Dendritic cell treated with granulocyte-macrophage colony-stimulating factor and Interleukin-4, amounts not matched to agents 40 ng/mL and 50 ng/mL, for 4 days (primary cell): ENCODE results near the gene SERPINB13.

ENCODE experiments used
- H3K27ac Mint-ChIP-seq: one replicate; pipeline ENCODE4 v1.8.0; 2022; ENCODE audit warnings: mild to moderate bottlenecking, mixed read lengths
- H3K27me3 Mint-ChIP-seq: one replicate; pipeline ENCODE4 v1.8.0; 2022; ENCODE audit warnings: mild to moderate bottlenecking, mixed read lengths
- H3K36me3 Mint-ChIP-seq: one replicate; pipeline ENCODE4 v1.8.0; 2022; ENCODE audit warnings: low read depth, mixed read lengths
- H3K4me1 Mint-ChIP-seq: one replicate; pipeline ENCODE4 v1.8.0; 2022; ENCODE audit warnings: low read depth, mixed read lengths
- H3K4me3 Mint-ChIP-seq: one replicate; pipeline ENCODE4 v1.8.0; 2022; ENCODE audit warnings: mild to moderate bottlenecking, moderate library complexity, mixed read lengths
- H3K9me3 Mint-ChIP-seq: one replicate; pipeline ENCODE4 v1.8.0; 2022; ENCODE audit warnings: mixed read lengths
- intact Hi-C: fragments of 100-400 bp; cut with micrococcal nuclease; formaldehyde crosslinking; loops from one replicate; pipeline ENCODE4 v1.15.0; 2022

The SERPINB13 gene, protein sequence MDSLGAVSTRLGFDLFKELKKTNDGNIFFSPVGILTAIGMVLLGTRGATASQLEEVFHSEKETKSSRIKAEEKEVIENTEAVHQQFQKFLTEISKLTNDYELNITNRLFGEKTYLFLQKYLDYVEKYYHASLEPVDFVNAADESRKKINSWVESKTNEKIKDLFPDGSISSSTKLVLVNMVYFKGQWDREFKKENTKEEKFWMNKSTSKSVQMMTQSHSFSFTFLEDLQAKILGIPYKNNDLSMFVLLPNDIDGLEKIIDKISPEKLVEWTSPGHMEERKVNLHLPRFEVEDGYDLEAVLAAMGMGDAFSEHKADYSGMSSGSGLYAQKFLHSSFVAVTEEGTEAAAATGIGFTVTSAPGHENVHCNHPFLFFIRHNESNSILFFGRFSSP

DNA sequence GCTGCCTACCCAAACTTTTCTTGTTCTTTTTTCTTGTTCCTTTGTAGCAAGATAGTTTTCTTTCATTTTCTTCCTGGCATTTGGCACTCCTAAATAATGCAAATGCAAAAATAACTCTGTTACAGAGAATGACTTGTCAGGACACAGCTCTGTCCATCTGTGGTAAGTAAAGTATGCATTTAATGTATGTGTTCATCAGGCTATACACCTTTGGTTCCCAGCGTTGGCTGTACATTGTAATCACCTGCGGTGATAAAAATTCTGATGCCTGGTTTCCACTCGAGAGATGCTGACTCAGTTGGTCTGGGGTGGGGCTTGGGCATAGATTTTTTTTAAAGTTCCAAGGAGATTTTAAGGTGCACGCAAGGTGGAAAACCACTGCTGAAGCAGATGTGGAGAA lies at the start of gene SERPINB13:
Gene SERPINB13, plus strand, starts transcription at position 378 of the 400 bp plus-strand sequence. CDS start 1,325 bp downstream, outside the sequence.
- Mint-ChIP-seq H3K9me3 (peaks cover 20% of the 10 kb centered on the region), H3K36me3 (no peaks in the 10 kb centered on the region), H3K4me3 (no peak within 1 kb of the TSS), H3K4me1 (peaks cover 53% of the 10 kb centered on the region), H3K27me3 (no peaks in the 10 kb centered on the region), H3K27ac (no peak within 1 kb of the TSS)
- intact Hi-C loops = loop anchor here (10.0 kb wide), 1 partner anchor 398 kb away; no protein-coding TSS in a partner anchor

DNA sequence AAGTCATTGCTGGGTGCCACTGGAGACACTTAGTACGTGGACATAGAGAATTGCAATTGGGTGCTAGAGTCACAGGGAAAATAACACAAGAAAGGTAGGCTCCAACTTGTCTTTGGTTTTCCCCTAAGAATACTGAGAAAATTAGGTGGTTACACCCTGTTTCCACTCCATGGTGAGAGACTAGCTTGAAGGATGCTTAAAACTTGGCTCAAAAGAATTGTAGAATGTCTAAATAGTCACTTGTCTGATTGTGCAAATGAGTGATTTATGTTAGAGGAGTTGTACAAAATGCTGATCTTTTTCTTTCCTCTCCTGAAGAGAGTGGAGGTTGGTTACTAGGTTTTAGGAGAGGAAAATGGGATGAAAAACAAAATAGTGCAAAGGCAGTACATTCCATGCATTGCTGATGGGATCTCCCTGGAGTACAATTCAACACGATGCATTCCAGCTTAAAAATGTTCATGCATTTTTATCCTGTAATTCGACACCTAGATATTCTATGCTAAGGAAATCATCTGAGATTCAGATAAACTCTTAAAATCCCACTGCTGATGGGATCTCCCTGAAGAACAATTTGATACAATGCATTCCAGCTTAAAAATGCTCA lies 47.1 kb upstream of the SERPINB13 start:
- no peaks in the 10 kb centered on the region for H3K9me3 Mint-ChIP-seq
- no peak overlapping the region for H3K4me3 Mint-ChIP-seq
- intact Hi-C loops = no loop called here
- H3K4me1 Mint-ChIP-seq = no peaks in the 10 kb centered on the region
- H3K36me3 Mint-ChIP-seq = no peaks in the 10 kb centered on the region
- no peak overlapping the region for H3K27ac Mint-ChIP-seq
- H3K27me3 Mint-ChIP-seq = no peaks in the 10 kb centered on the region

DNA sequence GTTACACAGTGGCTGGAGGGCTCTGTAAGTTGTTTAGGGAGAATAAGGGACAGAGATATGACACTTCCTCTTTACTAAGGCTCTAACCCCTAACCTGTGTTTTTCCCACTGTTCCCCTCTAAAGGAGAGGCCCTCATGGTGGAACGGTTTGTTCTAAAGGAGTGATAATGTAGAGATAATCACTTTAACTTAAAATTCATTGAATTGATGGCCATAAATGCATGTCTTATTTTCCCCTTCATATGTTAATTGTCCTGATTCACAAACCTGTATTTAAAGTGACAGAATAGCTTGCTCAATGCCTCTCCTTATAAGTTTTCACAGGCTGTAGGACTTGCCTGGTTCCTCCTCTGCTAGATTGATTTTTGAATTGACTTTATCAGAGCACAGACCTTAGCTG lies 45.1 kb upstream of the SERPINB13 start, which contains the start of gene SERPINB12:
Gene SERPINB12, plus strand, starts transcription at position 301 of the 400 bp plus-strand sequence. CDS start 13,791 bp downstream, outside the sequence.
- Mint-ChIP-seq H3K4me3 (no peak within 1 kb of the TSS), H3K36me3 (no peaks in the 10 kb centered on the region), H3K27ac (no peak within 1 kb of the TSS), H3K4me1 (no peaks in the 10 kb centered on the region), H3K9me3 (no peaks in the 10 kb centered on the region), H3K27me3 (no peaks in the 10 kb centered on the region)
- intact Hi-C loops = no loop called here

DNA sequence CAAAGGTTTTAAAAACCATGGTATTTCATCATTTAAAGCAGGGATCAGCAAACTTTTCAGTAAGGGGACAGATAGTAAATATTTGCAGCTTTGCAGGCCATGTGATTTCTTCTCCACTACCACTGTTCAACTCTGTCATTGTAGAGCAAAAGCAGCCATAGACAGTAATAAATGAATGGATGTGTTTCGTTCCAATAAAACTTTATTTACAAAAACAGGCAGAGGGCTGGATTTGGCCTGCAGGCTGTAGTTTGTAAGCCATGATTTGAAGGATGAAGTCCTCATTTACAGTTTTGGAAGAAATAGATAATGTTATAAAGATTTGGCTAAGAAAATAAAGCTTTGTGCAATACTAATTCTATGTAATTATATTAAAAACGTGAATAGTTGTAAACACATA lies 43.1 kb upstream of the SERPINB13 start:
- H3K36me3 Mint-ChIP-seq = no peaks in the 10 kb centered on the region
- intact Hi-C loops = no loop called here
- no peaks in the 10 kb centered on the region for H3K27me3 Mint-ChIP-seq
- H3K4me1 Mint-ChIP-seq = no peaks in the 10 kb centered on the region
- no peaks in the 10 kb centered on the region for H3K9me3 Mint-ChIP-seq
- H3K4me3 Mint-ChIP-seq = no peak overlapping the region
- no peak overlapping the region for H3K27ac Mint-ChIP-seq

DNA sequence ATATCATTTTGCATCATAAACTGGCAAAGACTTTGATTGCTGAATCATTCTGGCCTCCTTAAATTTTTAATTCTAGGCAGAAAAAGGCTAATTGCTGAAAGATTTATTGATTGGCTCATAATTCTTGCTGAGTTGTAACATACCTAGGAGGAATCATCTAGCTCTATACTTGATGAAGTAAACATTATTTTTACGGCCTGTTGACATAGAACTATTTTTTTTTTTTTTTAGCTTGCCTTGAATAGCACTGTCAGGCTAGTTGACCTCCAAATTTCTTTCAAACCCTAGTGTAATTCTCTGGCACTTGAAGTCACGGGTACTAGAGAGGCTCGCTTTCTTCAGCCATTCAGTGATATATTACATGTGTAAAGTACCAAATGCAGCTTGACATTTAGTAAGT lies 42.1 kb upstream of the SERPINB13 start:
- Mint-ChIP-seq H3K27me3 (no peaks in the 10 kb centered on the region), H3K4me3 (no peak overlapping the region), H3K4me1 (no peaks in the 10 kb centered on the region), H3K36me3 (no peaks in the 10 kb centered on the region), H3K27ac (no peak overlapping the region), H3K9me3 (no peaks in the 10 kb centered on the region)
- intact Hi-C loops = no loop called here

DNA sequence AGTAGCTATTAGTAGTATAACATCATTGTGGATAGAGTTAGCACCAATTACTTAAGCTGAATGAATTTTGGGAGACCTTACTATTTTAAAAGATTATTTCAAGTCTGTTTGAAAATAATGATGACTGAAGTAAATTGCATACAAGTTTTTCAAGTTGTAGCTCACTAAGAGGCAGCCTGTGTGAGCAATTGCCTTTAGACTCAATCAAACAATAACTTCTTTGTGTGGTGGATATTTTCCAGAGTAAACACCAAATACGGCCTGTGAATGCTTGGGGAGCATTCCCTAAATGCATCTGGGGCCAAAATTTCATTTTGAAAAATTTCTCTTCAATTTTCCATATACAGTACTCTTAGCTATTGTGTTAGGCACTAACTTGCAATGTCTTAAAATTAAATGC lies 37.1 kb upstream of the SERPINB13 start:
- H3K9me3 Mint-ChIP-seq = no peaks in the 10 kb centered on the region
- no peak overlapping the region for H3K4me3 Mint-ChIP-seq
- no peak overlapping the region for H3K27ac Mint-ChIP-seq
- H3K4me1 Mint-ChIP-seq = peaks cover 15% of the 10 kb centered on the region
- H3K36me3 Mint-ChIP-seq = no peaks in the 10 kb centered on the region
- intact Hi-C loops = no loop called here
- no peaks in the 10 kb centered on the region for H3K27me3 Mint-ChIP-seq

DNA sequence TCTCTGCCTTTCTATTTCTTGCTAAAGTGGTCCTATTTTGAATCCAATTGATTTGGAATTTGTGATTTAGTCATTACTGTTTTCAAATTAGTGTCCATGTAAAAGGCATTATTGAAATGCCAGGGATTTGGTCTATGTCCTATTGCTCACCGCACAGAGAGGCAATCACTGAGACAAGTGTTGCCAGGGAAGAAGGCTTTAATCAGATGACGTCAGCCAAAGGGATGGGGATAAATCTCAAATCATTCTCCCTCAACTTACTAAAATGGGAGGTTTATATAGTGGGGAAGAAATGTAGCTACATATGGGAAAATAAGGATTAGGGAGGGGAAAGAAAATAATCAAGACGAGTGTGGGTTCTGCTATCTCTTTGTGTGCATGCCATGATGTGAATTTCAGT lies 35.4 kb upstream of the SERPINB13 start:
- Mint-ChIP-seq H3K9me3 (no peaks in the 10 kb centered on the region), H3K36me3 (no peaks in the 10 kb centered on the region), H3K27ac (no peak overlapping the region), H3K27me3 (no peaks in the 10 kb centered on the region), H3K4me1 (peaks cover 15% of the 10 kb centered on the region), H3K4me3 (no peak overlapping the region)
- intact Hi-C loops = no loop called here

DNA sequence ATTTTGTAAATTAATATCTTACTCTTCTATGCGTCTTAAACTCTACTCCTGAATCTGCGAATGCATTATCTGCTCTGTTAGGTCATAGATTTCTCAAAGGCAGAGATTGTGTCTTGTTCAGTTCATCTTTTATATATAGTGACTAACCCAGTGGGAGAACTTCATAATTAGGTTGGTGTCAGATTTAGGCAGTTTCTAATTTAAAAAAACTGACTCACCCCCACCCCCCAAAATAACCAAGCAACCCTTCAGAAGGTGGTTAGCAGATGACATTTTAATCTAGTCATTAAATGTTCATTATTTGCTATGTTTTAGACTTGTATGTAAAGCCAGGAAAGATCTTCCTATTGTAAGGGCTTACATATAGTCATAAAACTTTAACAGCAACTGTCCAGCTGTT lies 34.6 kb upstream of the SERPINB13 start:
- H3K36me3 Mint-ChIP-seq = no peaks in the 10 kb centered on the region
- H3K4me1 Mint-ChIP-seq = peaks cover 15% of the 10 kb centered on the region
- no peak overlapping the region for H3K4me3 Mint-ChIP-seq
- no peak overlapping the region for H3K27ac Mint-ChIP-seq
- intact Hi-C loops = no loop called here
- H3K9me3 Mint-ChIP-seq = no peaks in the 10 kb centered on the region
- H3K27me3 Mint-ChIP-seq = no peaks in the 10 kb centered on the region

DNA sequence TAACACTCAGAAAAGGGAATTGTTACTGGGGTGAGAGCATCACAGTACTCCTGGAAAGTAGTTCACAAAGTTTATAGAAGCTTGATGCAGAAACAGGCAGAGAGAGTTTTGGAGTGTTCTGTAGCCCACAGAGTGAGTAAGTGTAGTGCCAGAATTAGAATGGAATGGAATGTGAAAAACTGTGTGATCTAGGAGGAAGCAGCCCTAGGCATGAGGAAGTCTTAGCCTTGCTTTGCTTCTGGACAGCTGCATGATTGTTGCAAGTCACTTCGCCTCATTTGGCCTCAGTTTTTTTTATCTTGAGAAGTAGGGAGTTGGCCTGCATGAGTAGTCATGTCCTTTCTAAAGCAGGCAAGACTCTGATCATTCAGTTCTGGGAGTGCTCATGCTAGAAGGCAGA lies 34.1 kb upstream of the SERPINB13 start:
- Mint-ChIP-seq H3K27me3 (no peaks in the 10 kb centered on the region), H3K9me3 (no peaks in the 10 kb centered on the region), H3K4me1 (peaks cover 15% of the 10 kb centered on the region), H3K27ac (no peak overlapping the region), H3K36me3 (no peaks in the 10 kb centered on the region), H3K4me3 (no peak overlapping the region)
- intact Hi-C loops = no loop called here

DNA sequence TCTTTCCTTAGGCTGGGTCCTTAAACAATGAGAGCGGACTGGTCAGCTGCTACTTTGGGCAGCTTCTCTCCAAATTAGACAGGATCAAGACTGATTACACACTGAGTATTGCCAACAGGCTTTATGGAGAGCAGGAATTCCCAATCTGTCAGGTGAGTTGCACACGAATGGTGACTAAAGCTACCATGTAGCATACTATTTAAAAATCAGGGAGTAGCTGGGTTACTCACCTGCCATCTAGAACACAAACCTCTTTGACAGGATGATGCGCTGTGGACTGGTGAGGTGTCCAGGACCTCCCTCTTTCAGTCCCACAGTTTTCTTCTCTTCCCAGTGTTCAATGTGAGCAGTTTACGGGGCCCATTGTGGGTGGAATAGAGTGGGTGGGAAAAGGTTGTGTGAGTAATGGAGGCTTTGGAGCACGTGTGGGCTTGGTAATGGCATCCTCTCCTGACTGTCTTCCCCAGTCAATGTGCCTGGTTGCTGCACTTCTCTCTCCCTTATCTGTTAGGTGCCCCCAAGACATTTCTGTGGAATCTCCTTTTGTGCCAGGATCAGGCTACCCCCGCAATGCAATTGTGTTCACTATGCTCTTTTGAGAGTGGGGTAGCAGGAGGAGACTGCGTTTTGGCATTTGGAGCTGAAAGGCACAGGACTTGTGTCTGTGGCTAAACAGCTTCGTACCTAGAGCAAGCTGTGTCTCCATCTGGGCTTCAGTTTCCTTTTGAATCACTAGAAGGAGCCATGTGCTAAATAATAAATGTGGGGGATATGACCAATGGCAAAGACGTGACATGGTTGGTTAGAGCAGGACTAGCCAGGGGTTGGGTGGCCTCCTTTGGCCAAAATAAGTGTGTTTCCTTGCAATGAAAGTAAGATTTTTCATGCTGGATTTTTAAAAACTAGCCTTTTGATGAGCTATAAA lies 27.3 kb upstream of the SERPINB13 start:
- no peaks in the 10 kb centered on the region for H3K27me3 Mint-ChIP-seq
- H3K9me3 Mint-ChIP-seq = no peaks in the 10 kb centered on the region
- peaks cover 10% of the 10 kb centered on the region for H3K4me1 Mint-ChIP-seq
- intact Hi-C loops = no loop called here
- no peak overlapping the region for H3K27ac Mint-ChIP-seq
- H3K36me3 Mint-ChIP-seq = no peaks in the 10 kb centered on the region
- H3K4me3 Mint-ChIP-seq = no peak overlapping the region

DNA sequence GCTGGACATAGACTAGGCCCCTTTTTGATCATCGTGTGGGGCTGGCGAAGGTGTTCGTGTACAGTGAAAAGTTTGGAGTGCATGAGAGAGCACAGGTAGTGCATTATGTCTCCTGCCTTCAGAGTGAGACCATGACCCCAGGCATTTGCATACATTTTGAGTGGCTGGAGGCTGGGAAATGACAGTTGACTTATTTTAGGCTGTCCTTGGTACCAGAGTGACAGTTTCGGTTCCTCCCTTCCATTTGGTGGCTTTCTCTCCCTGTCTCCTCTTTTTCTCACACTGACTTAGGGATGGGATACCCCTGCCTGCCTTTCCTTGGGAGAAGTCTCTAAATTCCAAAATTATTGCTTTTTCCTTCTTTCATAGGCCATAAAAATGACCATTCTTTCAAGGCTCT lies 24.9 kb upstream of the SERPINB13 start:
- H3K9me3 Mint-ChIP-seq = no peaks in the 10 kb centered on the region
- H3K4me1 Mint-ChIP-seq = peaks cover 10% of the 10 kb centered on the region
- H3K27ac Mint-ChIP-seq = no peak overlapping the region
- no peak overlapping the region for H3K4me3 Mint-ChIP-seq
- no peaks in the 10 kb centered on the region for H3K27me3 Mint-ChIP-seq
- H3K36me3 Mint-ChIP-seq = no peaks in the 10 kb centered on the region
- intact Hi-C loops = no loop called here

DNA sequence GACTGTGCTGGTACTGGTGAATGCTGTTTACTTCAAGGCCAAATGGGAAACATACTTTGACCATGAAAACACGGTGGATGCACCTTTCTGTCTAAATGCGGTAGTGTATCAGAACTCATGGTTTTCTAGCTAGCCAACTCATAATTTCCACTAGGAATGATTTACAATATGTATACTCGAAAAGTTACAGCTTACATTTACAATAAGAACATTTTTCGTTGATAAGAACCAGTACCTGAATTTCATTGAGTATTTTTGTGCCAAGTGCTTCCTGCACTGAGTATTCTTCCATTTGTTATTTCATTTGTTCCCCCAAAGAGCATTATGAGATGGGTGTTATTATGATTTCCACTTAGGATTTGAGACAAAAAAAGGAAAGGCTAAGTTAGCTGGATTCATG lies 23.1 kb upstream of the SERPINB13 start:
- Mint-ChIP-seq H3K27ac (no peak overlapping the region), H3K4me1 (peaks cover 10% of the 10 kb centered on the region), H3K36me3 (no peaks in the 10 kb centered on the region), H3K9me3 (no peaks in the 10 kb centered on the region), H3K4me3 (no peak overlapping the region), H3K27me3 (no peaks in the 10 kb centered on the region)
- intact Hi-C loops = no loop called here

DNA sequence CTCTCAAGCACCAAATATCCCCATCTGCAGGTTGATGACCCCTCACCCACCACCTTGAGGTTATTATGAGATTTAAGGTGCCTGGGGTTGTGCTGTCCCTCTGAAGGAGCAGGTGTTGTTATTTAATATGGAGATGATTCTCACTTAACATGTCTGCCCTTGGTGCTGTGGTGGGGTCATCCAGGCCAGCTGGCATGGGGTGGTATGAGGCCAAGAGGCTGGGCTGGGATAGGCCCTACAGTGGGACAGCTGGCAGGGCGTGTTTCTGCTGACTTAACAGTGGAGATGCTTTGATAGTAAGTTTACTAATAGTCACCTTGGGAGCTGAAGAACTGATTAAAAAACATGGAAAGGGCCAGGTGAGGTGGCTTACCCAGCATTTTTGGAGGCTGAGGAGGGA lies 22.6 kb upstream of the SERPINB13 start:
- Mint-ChIP-seq H3K27ac (no peak overlapping the region), H3K36me3 (no peaks in the 10 kb centered on the region), H3K4me3 (no peak overlapping the region), H3K9me3 (no peaks in the 10 kb centered on the region), H3K4me1 (peaks cover 10% of the 10 kb centered on the region), H3K27me3 (no peaks in the 10 kb centered on the region)
- intact Hi-C loops = no loop called here

DNA sequence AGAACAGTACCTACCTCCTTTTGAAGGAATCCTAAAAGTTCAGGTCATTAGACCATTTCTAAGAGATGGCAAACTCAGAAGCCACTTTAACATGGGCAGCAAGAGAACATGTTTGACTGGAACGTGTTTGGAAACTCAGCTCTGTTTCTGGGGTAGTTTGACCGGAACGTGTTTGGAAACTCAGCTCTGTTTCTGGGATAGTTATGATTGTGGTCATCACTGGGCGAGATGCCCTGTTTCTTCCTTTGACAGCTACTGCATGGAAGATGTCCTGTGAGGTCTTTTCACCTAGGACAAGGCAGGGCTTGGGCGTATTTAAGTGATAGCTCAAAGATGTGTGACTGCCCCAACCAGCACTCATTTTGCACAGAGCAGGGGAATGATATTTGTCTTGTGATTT lies 19.9 kb upstream of the SERPINB13 start:
- no peak overlapping the region for H3K4me3 Mint-ChIP-seq
- no peaks in the 10 kb centered on the region for H3K36me3 Mint-ChIP-seq
- no peak overlapping the region for H3K27ac Mint-ChIP-seq
- intact Hi-C loops = no loop called here
- H3K9me3 Mint-ChIP-seq = no peaks in the 10 kb centered on the region
- H3K27me3 Mint-ChIP-seq = no peaks in the 10 kb centered on the region
- H3K4me1 Mint-ChIP-seq = peaks cover 4% of the 10 kb centered on the region
